Testis (tissue), 2 donors: ENCODE measurements around the gene IL2RG.

Experiments
- POLR2A ChIP-seq: fragments of 450-650 bp; IDR thresholded peaks from one replicate; pipeline ENCODE4 v1.6.1; 2017; ENCODE audit warnings: antibody characterized with exemption, mild to moderate bottlenecking, moderate library complexity
- TF ChIP-seq, protein P1 (sequence below), 3 experiments: fragments of 450-650 bp in 2 of 3; fragments of 200-600 bp in 1 of 3; sonication (generic) in 1 of 3; IDR thresholded peaks; one replicate each; pipeline ENCODE4 v1.5.1; 2016 to 2019; ENCODE audit warnings: antibody characterized with exemption in 3 of 3, mild to moderate bottlenecking in 2 of 3, moderate library complexity in 1 of 3

DNA sequence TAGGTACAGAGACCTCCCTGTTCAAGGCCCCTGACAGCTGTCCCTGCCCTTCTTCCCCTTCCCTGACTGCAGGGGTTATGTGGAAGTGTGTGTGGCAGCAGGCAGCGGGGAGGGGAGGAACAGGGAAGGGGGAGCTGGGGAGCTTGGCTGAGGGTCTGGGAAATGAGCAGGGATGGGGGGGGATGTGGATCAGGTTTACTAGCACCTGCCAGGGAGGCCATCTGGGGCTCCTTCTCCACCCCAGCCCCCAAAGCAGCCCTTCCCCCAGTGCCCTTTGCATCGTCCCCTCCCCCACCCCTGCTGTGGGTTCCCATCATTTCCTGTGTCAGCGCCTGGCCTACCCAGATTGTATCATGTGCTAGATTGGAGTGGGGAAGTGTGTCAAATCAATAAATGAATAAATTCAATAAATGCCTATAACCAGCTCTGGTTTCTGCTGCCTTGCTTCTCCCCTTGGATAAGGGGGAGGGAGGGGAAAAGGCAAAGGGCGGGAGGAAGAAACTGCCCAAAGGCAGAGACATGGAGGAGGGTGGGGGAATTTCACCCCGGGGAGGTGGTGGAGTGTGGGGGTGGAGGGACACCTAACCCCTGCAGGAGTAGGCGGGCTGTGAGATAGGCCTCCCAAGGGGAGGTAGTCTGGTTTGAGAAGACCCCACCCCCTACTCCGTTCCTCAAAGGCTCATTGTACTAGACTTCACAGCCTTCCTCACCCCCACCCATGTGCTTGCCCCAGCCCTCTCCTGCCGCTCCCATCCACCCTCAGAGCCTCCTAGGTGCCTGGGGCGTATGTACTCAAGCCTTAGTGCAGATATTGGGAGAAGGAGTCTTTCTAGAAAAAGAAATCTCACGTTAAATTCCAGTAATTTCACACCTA is 8.0 kb downstream of the IL2RG start:
- TF ChIP-seq, protein P1, sequence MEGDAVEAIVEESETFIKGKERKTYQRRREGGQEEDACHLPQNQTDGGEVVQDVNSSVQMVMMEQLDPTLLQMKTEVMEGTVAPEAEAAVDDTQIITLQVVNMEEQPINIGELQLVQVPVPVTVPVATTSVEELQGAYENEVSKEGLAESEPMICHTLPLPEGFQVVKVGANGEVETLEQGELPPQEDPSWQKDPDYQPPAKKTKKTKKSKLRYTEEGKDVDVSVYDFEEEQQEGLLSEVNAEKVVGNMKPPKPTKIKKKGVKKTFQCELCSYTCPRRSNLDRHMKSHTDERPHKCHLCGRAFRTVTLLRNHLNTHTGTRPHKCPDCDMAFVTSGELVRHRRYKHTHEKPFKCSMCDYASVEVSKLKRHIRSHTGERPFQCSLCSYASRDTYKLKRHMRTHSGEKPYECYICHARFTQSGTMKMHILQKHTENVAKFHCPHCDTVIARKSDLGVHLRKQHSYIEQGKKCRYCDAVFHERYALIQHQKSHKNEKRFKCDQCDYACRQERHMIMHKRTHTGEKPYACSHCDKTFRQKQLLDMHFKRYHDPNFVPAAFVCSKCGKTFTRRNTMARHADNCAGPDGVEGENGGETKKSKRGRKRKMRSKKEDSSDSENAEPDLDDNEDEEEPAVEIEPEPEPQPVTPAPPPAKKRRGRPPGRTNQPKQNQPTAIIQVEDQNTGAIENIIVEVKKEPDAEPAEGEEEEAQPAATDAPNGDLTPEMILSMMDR (IDR thresholded peaks at IDR 0.05), result no peak
- TF ChIP-seq POLR2A, result no peak
